ENCODE results near the gene B3GALT5. TPM values are rescaled to one million over a fixed set of nuclear protein-coding genes. Genes with fewer than 3 reads are reported as not detected.

Gene B3GALT5
- polyA plus RNA-seq, 1 donor (not counting 4 experiments of a cell fraction or from before 2014, with no cell fraction given), result not detected

DNA sequence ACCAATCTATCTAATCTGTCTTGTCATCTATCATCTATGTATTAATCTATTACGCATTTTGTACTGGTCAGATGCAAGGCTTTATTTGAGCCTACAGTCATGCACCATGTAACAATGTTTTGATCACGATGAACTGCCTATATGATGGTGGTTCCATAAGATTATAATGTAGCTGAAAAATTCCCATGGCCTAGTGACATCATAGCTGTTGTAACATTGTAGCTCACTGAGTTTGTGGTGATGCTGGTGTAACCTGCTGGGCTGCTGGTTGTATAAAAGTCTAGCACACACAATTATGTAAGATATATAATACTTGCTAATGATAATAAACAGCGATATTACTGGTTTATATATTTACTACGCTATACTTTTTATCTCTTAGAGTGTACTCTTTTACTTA is 67.5 kb downstream of the B3GALT5 start:
- FAIRE-seq (no peak), DNase-seq (ENCODE audit: low read depth, low spot score) (no peak)
- Histone ChIP-seq H3K36me3 (ENCODE audit: control insufficient read depth in 2 of 2, extremely low read depth in 1 of 2, insufficient read depth in 2 of 2, low read length in 2 of 2) (no peaks in the 10 kb centered on the region), H3K4me1 (ENCODE audit: control insufficient read depth, extremely low read depth, insufficient read depth, low read length) (no peaks in the 10 kb centered on the region), H3K9me3 (ENCODE audit: control insufficient read depth, low read depth, low read length) (no peaks in the 10 kb centered on the region), H4K20me1 (ENCODE audit: control insufficient read depth, extremely low read depth, insufficient read depth, low read length) (no peaks in the 10 kb centered on the region), H3K4me3 (ENCODE audit: control insufficient read depth in 2 of 3, extremely low read depth in 1 of 3, insufficient read depth in 2 of 3, low read depth in 1 of 3, low read length in 3 of 3) (no peak overlapping the region), H3K27me3 (ENCODE audit: control insufficient read depth, extremely low read depth, insufficient read depth, low read length) (no peaks in the 10 kb centered on the region), H3K79me2 (ENCODE audit: control insufficient read depth, insufficient read depth, low read length) (no peaks in the 10 kb centered on the region), H3K4me2 (ENCODE audit: control insufficient read depth, extremely low read depth, insufficient read depth, low read depth, low read length) (no peak overlapping the region), H3K9me1 (ENCODE audit: control insufficient read depth, extremely low read depth, insufficient read depth, low read length) (no peaks in the 10 kb centered on the region), H3K27ac (ENCODE audit: control insufficient read depth, insufficient read depth, low read length) (no peak overlapping the region), H2AFZ (ENCODE audit: control insufficient read depth, low read length) (no peak overlapping the region), H3K9ac (ENCODE audit: control insufficient read depth, extremely low read depth, insufficient read depth, low read length) (no peak overlapping the region)
- dilution Hi-C loops (cut with MboI; ENCODE audit: extremely low pct_ligation_motif_present, low sequenced_read_pairs), result no loop called here
- no peak for TF ChIP-seq EZH2 (IDR thresholded peaks at IDR 0.05; ENCODE audit: low read length)
- TF ChIP-seq, protein P1, sequence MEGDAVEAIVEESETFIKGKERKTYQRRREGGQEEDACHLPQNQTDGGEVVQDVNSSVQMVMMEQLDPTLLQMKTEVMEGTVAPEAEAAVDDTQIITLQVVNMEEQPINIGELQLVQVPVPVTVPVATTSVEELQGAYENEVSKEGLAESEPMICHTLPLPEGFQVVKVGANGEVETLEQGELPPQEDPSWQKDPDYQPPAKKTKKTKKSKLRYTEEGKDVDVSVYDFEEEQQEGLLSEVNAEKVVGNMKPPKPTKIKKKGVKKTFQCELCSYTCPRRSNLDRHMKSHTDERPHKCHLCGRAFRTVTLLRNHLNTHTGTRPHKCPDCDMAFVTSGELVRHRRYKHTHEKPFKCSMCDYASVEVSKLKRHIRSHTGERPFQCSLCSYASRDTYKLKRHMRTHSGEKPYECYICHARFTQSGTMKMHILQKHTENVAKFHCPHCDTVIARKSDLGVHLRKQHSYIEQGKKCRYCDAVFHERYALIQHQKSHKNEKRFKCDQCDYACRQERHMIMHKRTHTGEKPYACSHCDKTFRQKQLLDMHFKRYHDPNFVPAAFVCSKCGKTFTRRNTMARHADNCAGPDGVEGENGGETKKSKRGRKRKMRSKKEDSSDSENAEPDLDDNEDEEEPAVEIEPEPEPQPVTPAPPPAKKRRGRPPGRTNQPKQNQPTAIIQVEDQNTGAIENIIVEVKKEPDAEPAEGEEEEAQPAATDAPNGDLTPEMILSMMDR (optimal IDR thresholded peaks at IDR 0.05 in 1 of 3, IDR thresholded peaks at IDR 0.05 in 1 of 3, conservative IDR thresholded peaks at IDR 0.05 in 1 of 3; ENCODE audit: extremely low read depth in 1 of 3, insufficient read depth in 2 of 3, low read length in 3 of 3), result no peak

DNA sequence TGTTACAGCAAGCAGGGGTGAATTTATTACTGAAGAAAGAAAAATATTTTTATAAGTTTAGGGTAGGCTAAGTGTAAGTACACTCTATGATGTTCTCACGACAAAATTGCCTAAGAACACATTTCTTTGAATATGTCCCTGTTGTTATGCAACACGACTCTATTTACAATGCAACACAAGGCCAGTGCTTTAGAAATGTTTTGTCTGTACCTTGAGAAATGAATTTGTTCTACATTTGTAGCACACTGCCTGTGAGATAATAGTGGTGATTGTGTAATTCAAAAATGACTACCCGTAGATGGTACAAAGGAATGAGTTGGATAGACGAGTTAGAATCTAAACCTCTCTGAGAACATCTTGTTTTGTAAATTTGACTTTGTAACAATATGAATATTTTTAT is 68.5 kb downstream of the B3GALT5 start:
- Histone ChIP-seq H2AFZ (ENCODE audit: control insufficient read depth, low read length) (no peak overlapping the region), H3K9me1 (ENCODE audit: control insufficient read depth, extremely low read depth, insufficient read depth, low read length) (no peaks in the 10 kb centered on the region), H3K4me3 (ENCODE audit: control insufficient read depth in 2 of 3, extremely low read depth in 1 of 3, insufficient read depth in 2 of 3, low read depth in 1 of 3, low read length in 3 of 3) (no peak overlapping the region), H3K9ac (ENCODE audit: control insufficient read depth, extremely low read depth, insufficient read depth, low read length) (no peak overlapping the region), H3K27me3 (ENCODE audit: control insufficient read depth, extremely low read depth, insufficient read depth, low read length) (no peaks in the 10 kb centered on the region), H3K27ac (ENCODE audit: control insufficient read depth, insufficient read depth, low read length) (no peak overlapping the region), H3K4me1 (ENCODE audit: control insufficient read depth, extremely low read depth, insufficient read depth, low read length) (no peaks in the 10 kb centered on the region), H3K36me3 (ENCODE audit: control insufficient read depth in 2 of 2, extremely low read depth in 1 of 2, insufficient read depth in 2 of 2, low read length in 2 of 2) (no peaks in the 10 kb centered on the region), H3K9me3 (ENCODE audit: control insufficient read depth, low read depth, low read length) (no peaks in the 10 kb centered on the region), H3K4me2 (ENCODE audit: control insufficient read depth, extremely low read depth, insufficient read depth, low read depth, low read length) (no peak overlapping the region), H3K79me2 (ENCODE audit: control insufficient read depth, insufficient read depth, low read length) (no peaks in the 10 kb centered on the region), H4K20me1 (ENCODE audit: control insufficient read depth, extremely low read depth, insufficient read depth, low read length) (no peaks in the 10 kb centered on the region)
- dilution Hi-C loops (cut with MboI; ENCODE audit: extremely low pct_ligation_motif_present, low sequenced_read_pairs), result no loop called here
- DNase-seq (ENCODE audit: low read depth, low spot score) (no peak), FAIRE-seq (no peak)
- TF ChIP-seq, protein P1 (optimal IDR thresholded peaks at IDR 0.05 in 1 of 3, IDR thresholded peaks at IDR 0.05 in 1 of 3, conservative IDR thresholded peaks at IDR 0.05 in 1 of 3; ENCODE audit: extremely low read depth in 1 of 3, insufficient read depth in 2 of 3, low read length in 3 of 3), result no peak
- TF ChIP-seq EZH2 (IDR thresholded peaks at IDR 0.05; ENCODE audit: low read length), result no peak
